K562 (cell line): ENCODE measurements around the gene FLII. TPM values are rescaled to one million over a fixed set of nuclear protein-coding genes. Genes with fewer than 3 reads are reported as not detected.
A peak's percentile ranks its signal among the peaks of the same experiment; 100 is the strongest.

Experiments used
- ATAC-seq: fragments of 200-7000 bp; cut with Tn5 transposase; 3 replicates; pipeline ENCODE4 v1.9.1; 2020; ENCODE audit warnings: moderate library complexity
- BruUV-seq: library from RNA; stranded (reverse); fragments of 400-500 nt; replicated peaks from 2 replicates; lab custom pipeline; 2021; lab: Mats Ljungman, UMichigan
- CTCF ChIA-PET: fragments of 300-600 bp; formaldehyde crosslinking; extraction: SDS; loops from one replicate; lab custom pipeline; 2021; ENCODE audit warnings: low intra/inter-chr PET ratio; lab: Yijun Ruan, JAX
- POLR2A ChIA-PET: fragments of 300-600, 350-650 bp; sonication (Branson Sonifier 250); formaldehyde crosslinking; extraction: SDS; loops from one replicate; lab custom pipeline; 2021; ENCODE audit warnings: antibody characterized with exemption, inconsistent platforms; lab: Yijun Ruan, JAX
- DNase-seq, 4 experiments: peaks; one replicate each; pipeline versions ENCODE4 v3.0.0 to v3.0.0-alpha.2; 2011 to 2018; ENCODE audit warnings: low spot score in 3 of 4, mixed read lengths in 3 of 4; ENCODE audit errors: extremely low read depth in 1 of 4
- FAIRE-seq: peaks from 2 replicates; lab custom pipeline; 2011; peaks lifted over from hg19 to GRCh38; lab: Jason Lieb, UNC
- H2AFZ ChIP-seq: 2 replicates; pipeline ENCODE4 v1.6.0; 2011; ENCODE audit warnings: low read depth, low read length, control low read depth, inconsistent platforms
- H3K27ac ChIP-seq: fragments of 200-600 bp; 3 replicates; pipeline ENCODE4 v1.8.0; 2011; ENCODE audit warnings: low read depth, mild to moderate bottlenecking, control low read depth, inconsistent platforms, low read length, moderate library complexity, mixed read lengths; ENCODE audit errors: extremely low read depth
- H3K27me3 ChIP-seq, 2 experiments: fragments of 300-600 bp in 1 of 2; 2 replicates in 1 of 2; 3 replicates in 1 of 2; pipeline versions ENCODE4 v1.6.0 to v1.8.0; 2011; ENCODE audit warnings: inconsistent platforms in 2 of 2, low read length in 2 of 2, mild to moderate bottlenecking in 1 of 2, mixed read lengths in 1 of 2, moderate library complexity in 1 of 2; ENCODE audit not compliant: control insufficient read depth in 2 of 2, insufficient read depth in 2 of 2
- H3K36me3 ChIP-seq: fragments of 300-600 bp; 3 replicates; pipeline ENCODE4 v1.8.0; 2011; ENCODE audit warnings: mild to moderate bottlenecking, low read length, inconsistent platforms; ENCODE audit not compliant: control insufficient read depth, insufficient read depth
- H3K4me1 ChIP-seq, 2 experiments: fragments of 200-600 bp in 1 of 2; replicated peaks in 1 of 2; 2 replicates in 1 of 2; 3 replicates in 1 of 2; pipeline versions ENCODE4 v1.5.1 to v1.8.0; 2011; ENCODE audit warnings: inconsistent platforms in 2 of 2, low read length in 2 of 2, mild to moderate bottlenecking in 1 of 2, mixed read lengths in 1 of 2, moderate library complexity in 1 of 2; ENCODE audit not compliant: control insufficient read depth in 2 of 2, insufficient read depth in 2 of 2
- H3K4me2 ChIP-seq: 2 replicates; pipeline ENCODE4 v1.6.1; 2011; ENCODE audit warnings: low read length, control low read depth, inconsistent platforms, mixed read lengths; ENCODE audit not compliant: insufficient read depth
- H3K4me3 ChIP-seq: fragments of 200-600 bp; sonication (generic), shearing (Covaris generic); 2 replicates; pipeline ENCODE4 v1.5.1; 2016; ENCODE audit warnings: control low read depth, inconsistent platforms
- H3K79me2 ChIP-seq: fragments of 200-600 bp; 3 replicates; pipeline ENCODE4 v1.8.0; 2011; ENCODE audit warnings: low read length, inconsistent platforms; ENCODE audit not compliant: control insufficient read depth, insufficient read depth
- H3K9ac ChIP-seq, 2 experiments: 2 replicates each; pipeline versions ENCODE4 v1.6.0 to v1.6.1; 2011; ENCODE audit warnings: low read depth in 2 of 2, low read length in 2 of 2, control low read depth in 1 of 2, inconsistent platforms in 1 of 2, mild to moderate bottlenecking in 1 of 2, mixed read lengths in 1 of 2; ENCODE audit not compliant: insufficient read depth in 1 of 2
- H3K9me1 ChIP-seq: one replicate; pipeline ENCODE4 v1.6.0; 2011; ENCODE audit warnings: inconsistent platforms, mild to moderate bottlenecking, low read length, moderate library complexity; ENCODE audit not compliant: control insufficient read depth, insufficient read depth
- H3K9me3 ChIP-seq: replicated peaks from 2 replicates; pipeline ENCODE4 v1.5.1; 2011; ENCODE audit warnings: low read depth, low read length, inconsistent platforms; ENCODE audit not compliant: control insufficient read depth, insufficient read depth
- H4K20me1 ChIP-seq: replicated peaks from 2 replicates; pipeline ENCODE4 v1.6.1; 2011; ENCODE audit warnings: low read length, inconsistent platforms, mixed read lengths; ENCODE audit not compliant: control insufficient read depth, insufficient read depth
- ADNP ChIP-seq: fragments of 200-800 bp; sonication (Bioruptor generic); IDR thresholded peaks from 2 replicates; pipeline ENCODE4 v1.6.1; 2016; ENCODE audit warnings: missing genetic modification characterization, missing compliant biosample characterization
- DPF2 ChIP-seq: fragments of 450-650 bp; IDR thresholded peaks from 2 replicates; pipeline ENCODE4 v1.6.1; 2016
- MTA1 ChIP-seq: fragments of 450-650 bp; IDR thresholded peaks from 2 replicates; pipeline ENCODE4 v1.6.1; 2017; ENCODE audit warnings: borderline replicate concordance
- PRPF4 ChIP-seq: fragments of 200-400 bp; formaldehyde crosslinking; IDR thresholded peaks from one replicate; pipeline ENCODE4 v1.6.1; 2017; ENCODE audit warnings: low read length, low read depth, mild to moderate bottlenecking; ENCODE audit not compliant: insufficient read depth, poor library complexity, severe bottlenecking
- ZNF165 ChIP-seq: fragments of 250-450 bp; sonication (Bioruptor Pico); IDR thresholded peaks from 2 replicates; pipeline ENCODE4 v1.4.0; 2020; ENCODE audit warnings: borderline replicate concordance
- ZNF24 ChIP-seq: fragments of 450-650 bp; IDR thresholded peaks from 2 replicates; pipeline ENCODE4 v1.6.1; 2016
- ZNF668 ChIP-seq: fragments of 250-450 bp; sonication (Bioruptor Pico); IDR thresholded peaks from 2 replicates; pipeline ENCODE4 v1.8.0; 2022; ENCODE audit warnings: mild to moderate bottlenecking, inconsistent platforms
- WGBS: fragments of 100-300 bp; shearing (Covaris generic); methylation state at CpG from one replicate; pipeline ENCODE4 v1.1.6; 2016; ENCODE audit warnings: low coverage, mixed read lengths; ENCODE audit not compliant: insufficient coverage; ENCODE audit errors: missing lambda C conversion rate; 5-methylcytosine and 5-hydroxymethylcytosine counted together
- in situ Hi-C: fragments of 300-500 bp; cut with MboI; formaldehyde crosslinking; loops from 4 replicates; pipeline ENCODE4 v1.15.0; 2018; ENCODE audit warnings: inconsistent platforms, mixed read lengths
- intact Hi-C: fragments of 100-400 bp; cut with micrococcal nuclease; formaldehyde crosslinking; loops from 2 replicates; pipeline ENCODE4 v1.14.2; 2022
- polyA plus RNA-seq, 8 experiments: library from polyadenylated mRNA; depleted of rRNA in 4 of 8; stranded (reverse) in 5 of 8; unstranded in 3 of 8; fragments of >200 nt; fragmentation: Nextera tagmentation in 2 of 8; fragmentation: Illumina TruSeq in 1 of 8; extraction: Ambion mirVana in 2 of 8; extraction: Trizol in 1 of 8; gene quantifications; 2 replicates each; pipeline versions ENCODE4 v1.2.1 to v1.2.3, GENCODE V29; 2011 to 2014; ENCODE audit warnings: inconsistent platforms in 1 of 8, missing spikeins in 1 of 8
- total RNA-seq, 7 experiments: library from RNA; depleted of rRNA in 6 of 7; stranded (reverse); fragments of >200 nt in 6 of 7; fragmentation: Illumina TruSeq in 2 of 7; extraction: Trizol in 2 of 7; gene quantifications; 2 replicates each; pipeline versions ENCODE4 v1.2.1 to v1.2.3, GENCODE V29; 2011 to 2021; ENCODE audit warnings: low replicate concordance in 1 of 7
- TF ChIP-seq, protein P1 (sequence below): sonication (generic); formaldehyde crosslinking; IDR thresholded peaks from 2 replicates; pipeline ENCODE4 v1.4.0; 2020; ENCODE audit warnings: mild to moderate bottlenecking, missing genetic modification reagents
- TF ChIP-seq, protein P2 (sequence below): sonication (generic); formaldehyde crosslinking; IDR thresholded peaks from 2 replicates; pipeline ENCODE4 v1.8.1; 2023; ENCODE audit warnings: mild to moderate bottlenecking, missing genetic modification reagents
- TF ChIP-seq, protein P3 (sequence below): fragments of 250-450 bp; sonication (Bioruptor Pico); IDR thresholded peaks from 2 replicates; pipeline ENCODE4 v1.4.0; 2020; ENCODE audit warnings: mild to moderate bottlenecking

Gene FLII
- total and polyA plus RNA-seq, 9 of the 15 experiments (the other 6 are each of a cell fraction or from before 2014, with no cell fraction given) = 11.7 to 126 (median 82.5) TPM

DNA sequence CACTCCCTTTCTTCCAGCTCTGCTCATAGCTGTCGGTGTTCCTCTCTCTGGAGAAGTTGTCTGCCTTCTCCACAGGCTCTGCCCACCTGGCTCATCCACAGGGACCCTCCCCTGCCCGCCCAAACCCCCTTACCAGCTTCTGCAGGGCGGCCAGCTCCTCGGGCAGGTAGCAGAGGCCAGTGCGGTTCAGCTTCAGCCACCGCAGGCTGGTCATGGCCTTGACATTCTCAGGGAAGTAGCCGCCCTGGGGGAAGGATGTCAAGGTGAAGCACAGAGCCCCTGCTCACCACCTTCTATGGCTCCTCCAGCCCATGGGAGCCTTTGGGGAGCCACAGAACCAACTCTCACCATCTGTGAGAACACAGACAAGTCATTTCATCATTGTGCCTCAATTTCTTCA is 1.8 kb downstream of the FLII start:
- Histone ChIP-seq H3K9ac (peak overlapping the region in 1 of 2 experiments; percentile 93; a peak in 2 of 4 replicates), H3K4me2 (no peak overlapping the region), H4K20me1 (no peaks in the 10 kb centered on the region), H3K27ac (no peak overlapping the region), H3K4me3 (no peak overlapping the region), H2AFZ (no peak overlapping the region), H3K79me2 (peaks cover 23% of the 10 kb centered on the region), H3K9me3 (no peaks in the 10 kb centered on the region), H3K36me3 (peaks cover 35% of the 10 kb centered on the region; the same call in 1 of the 3 replicates), H3K27me3 (no peaks in the 10 kb centered on the region), H3K9me1 (no peaks in the 10 kb centered on the region), H3K4me1 (peaks cover 18 to 56% of the 10 kb centered on the region in 2 experiments; a peak in 4 of 5 replicates)
- ChIA-PET CTCF (no interaction called here), POLR2A (interaction anchor here (0.9 kb wide), 2 partner anchors 15 to 65 kb away, joined by 3 read pairs; no protein-coding TSS in a partner anchor)
- FAIRE-seq (no peak), DNase-seq (no peak), ATAC-seq (no peak)
- in situ Hi-C loops = no loop called here
- 93% methylated on average over 3 of the region's 7 CpGs for WGBS
- TF ChIP-seq DPF2 (no peak), MTA1 (no peak)
- TF ChIP-seq, protein P1, sequence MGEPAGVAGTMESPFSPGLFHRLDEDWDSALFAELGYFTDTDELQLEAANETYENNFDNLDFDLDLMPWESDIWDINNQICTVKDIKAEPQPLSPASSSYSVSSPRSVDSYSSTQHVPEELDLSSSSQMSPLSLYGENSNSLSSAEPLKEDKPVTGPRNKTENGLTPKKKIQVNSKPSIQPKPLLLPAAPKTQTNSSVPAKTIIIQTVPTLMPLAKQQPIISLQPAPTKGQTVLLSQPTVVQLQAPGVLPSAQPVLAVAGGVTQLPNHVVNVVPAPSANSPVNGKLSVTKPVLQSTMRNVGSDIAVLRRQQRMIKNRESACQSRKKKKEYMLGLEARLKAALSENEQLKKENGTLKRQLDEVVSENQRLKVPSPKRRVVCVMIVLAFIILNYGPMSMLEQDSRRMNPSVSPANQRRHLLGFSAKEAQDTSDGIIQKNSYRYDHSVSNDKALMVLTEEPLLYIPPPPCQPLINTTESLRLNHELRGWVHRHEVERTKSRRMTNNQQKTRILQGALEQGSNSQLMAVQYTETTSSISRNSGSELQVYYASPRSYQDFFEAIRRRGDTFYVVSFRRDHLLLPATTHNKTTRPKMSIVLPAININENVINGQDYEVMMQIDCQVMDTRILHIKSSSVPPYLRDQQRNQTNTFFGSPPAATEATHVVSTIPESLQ (CRISPR knock-in tag) = no peak
- no TSS peak for BruUV-seq
- intact Hi-C loops = no loop called here

DNA sequence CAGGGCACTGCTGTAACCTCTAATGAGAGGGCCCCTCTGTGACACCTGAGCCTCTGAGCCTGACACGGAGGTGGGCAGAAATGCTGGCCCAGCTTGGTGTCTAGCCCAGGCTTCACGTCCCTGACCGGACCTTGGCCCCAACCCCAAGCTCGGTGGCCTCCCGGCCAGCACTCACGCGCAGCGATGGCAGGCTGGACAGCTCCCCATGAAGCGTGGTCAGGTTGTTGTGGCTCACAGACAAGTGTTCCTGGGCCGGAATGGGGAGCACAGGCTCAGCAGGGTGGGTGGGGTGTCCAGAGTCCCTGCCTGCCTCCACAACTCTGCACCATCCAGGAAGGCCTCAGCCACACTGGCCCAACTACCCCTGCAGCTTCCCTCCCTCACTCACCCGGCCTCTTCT is 2.2 kb downstream of the FLII start:
- in situ Hi-C loops = no loop called here
- Histone ChIP-seq H3K4me3 (no peak overlapping the region), H3K9me3 (no peaks in the 10 kb centered on the region), H3K27me3 (no peaks in the 10 kb centered on the region), H3K79me2 (peaks cover 21% of the 10 kb centered on the region), H3K36me3 (peaks cover 38% of the 10 kb centered on the region; the same call in 1 of the 3 replicates), H4K20me1 (no peaks in the 10 kb centered on the region), H3K9me1 (no peaks in the 10 kb centered on the region), H3K9ac (peak overlapping the region in 1 of 2 experiments; percentile 93; a peak in 2 of 4 replicates), H3K4me1 (peaks cover 14 to 52% of the 10 kb centered on the region in 2 experiments; a peak in 4 of 5 replicates), H2AFZ (no peak overlapping the region), H3K4me2 (no peak overlapping the region), H3K27ac (no peak overlapping the region)
- DNase-seq (no peak), ATAC-seq (no peak), FAIRE-seq (no peak)
- ChIA-PET POLR2A (interaction anchor here (0.9 kb wide), 2 partner anchors 15 to 65 kb away, joined by 3 read pairs; no protein-coding TSS in a partner anchor), CTCF (no interaction called here)
- BruUV-seq = no TSS peak
- intact Hi-C loops = no loop called here
- WGBS = 88% methylated on average over 7 of the region's 11 CpGs
- no peak for TF ChIP-seq ZNF668 (CRISPR knock-in tag)
- TF ChIP-seq, protein P2, sequence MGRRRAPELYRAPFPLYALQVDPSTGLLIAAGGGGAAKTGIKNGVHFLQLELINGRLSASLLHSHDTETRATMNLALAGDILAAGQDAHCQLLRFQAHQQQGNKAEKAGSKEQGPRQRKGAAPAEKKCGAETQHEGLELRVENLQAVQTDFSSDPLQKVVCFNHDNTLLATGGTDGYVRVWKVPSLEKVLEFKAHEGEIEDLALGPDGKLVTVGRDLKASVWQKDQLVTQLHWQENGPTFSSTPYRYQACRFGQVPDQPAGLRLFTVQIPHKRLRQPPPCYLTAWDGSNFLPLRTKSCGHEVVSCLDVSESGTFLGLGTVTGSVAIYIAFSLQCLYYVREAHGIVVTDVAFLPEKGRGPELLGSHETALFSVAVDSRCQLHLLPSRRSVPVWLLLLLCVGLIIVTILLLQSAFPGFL = no peak
- TF ChIP-seq, protein P3, sequence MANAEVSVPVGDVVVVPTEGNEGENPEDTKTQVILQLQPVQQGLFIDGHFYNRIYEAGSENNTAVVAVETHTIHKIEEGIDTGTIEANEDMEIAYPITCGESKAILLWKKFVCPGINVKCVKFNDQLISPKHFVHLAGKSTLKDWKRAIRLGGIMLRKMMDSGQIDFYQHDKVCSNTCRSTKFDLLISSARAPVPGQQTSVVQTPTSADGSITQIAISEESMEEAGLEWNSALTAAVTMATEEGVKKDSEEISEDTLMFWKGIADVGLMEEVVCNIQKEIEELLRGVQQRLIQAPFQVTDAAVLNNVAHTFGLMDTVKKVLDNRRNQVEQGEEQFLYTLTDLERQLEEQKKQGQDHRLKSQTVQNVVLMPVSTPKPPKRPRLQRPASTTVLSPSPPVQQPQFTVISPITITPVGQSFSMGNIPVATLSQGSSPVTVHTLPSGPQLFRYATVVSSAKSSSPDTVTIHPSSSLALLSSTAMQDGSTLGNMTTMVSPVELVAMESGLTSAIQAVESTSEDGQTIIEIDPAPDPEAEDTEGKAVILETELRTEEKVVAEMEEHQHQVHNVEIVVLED = no peak
- no peak for TF ChIP-seq ZNF165 (CRISPR knock-in tag)
- no peak for TF ChIP-seq PRPF4
- no peak for TF ChIP-seq ADNP
- no peak for TF ChIP-seq ZNF24
